Stimulated activated CD8-positive, alpha-beta memory T cell treated with anti-CD3 and anti-CD28 coated beads, Interleukin-7, amount 100 ng/mL, for 4 hours (primary cell): ENCODE results near the gene KCNA3.
"Not testable (repeated sequence)": the region's sequence is repeated elsewhere in the genome, so short reads cannot be mapped to it uniquely, and the experiment has no call there.

Experiments used
- DNase-seq, 2 donors: peaks; one replicate each; pipeline ENCODE4 v3.0.0-alpha.2; 2020; ENCODE audit warnings: low read depth in 2 of 2

KCNA3 gene

GRCh38 chr1:110680036-110680735 lies 5.4 kb upstream of the KCNA3 start:
- no peak for DNase-seq

- DNase-seq, result no peak
Measured at GRCh38 chr1:110677526-110677925, 2.8 kb upstream of the KCNA3 start.

DNA sequence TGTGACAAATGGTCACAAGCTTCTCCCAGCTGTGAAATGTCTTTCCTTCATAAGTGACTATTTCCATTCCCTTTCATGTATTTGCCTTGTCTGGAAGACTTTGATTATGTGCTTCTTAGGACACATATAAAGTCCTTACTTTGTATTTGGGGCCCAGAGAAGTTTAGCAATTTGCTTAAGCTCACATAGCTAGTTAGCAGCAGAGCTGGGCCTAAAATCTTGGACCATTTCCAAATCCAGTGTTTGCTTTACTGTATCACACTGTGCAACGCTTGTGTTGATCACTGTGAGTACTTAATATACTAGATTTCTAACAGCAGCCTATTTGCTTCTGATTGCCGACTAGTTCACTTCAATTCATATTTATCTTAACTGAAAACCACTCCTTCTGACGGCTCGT lies 2.2 kb upstream of the KCNA3 start:
- no peak for DNase-seq

- DNase-seq, result no peak
Measured at GRCh38 chr1:110675060-110675791, 486 bp upstream of the KCNA3 start.

GRCh38 chr1:110673805-110674336 lies 869 bp downstream of the KCNA3 start:
- no peak for DNase-seq

GRCh38 chr1:110673197-110673701 lies 1.5 kb downstream of the KCNA3 start:
- DNase-seq, result no peak

- DNase-seq, result no peak
Measured at GRCh38 chr1:110672753-110673108, 2.0 kb downstream of the KCNA3 start.

GRCh38 chr1:110672001-110672752 lies 2.6 kb downstream of the KCNA3 start:
- peak; percentile 52 to 77 for DNase-seq

DNA sequence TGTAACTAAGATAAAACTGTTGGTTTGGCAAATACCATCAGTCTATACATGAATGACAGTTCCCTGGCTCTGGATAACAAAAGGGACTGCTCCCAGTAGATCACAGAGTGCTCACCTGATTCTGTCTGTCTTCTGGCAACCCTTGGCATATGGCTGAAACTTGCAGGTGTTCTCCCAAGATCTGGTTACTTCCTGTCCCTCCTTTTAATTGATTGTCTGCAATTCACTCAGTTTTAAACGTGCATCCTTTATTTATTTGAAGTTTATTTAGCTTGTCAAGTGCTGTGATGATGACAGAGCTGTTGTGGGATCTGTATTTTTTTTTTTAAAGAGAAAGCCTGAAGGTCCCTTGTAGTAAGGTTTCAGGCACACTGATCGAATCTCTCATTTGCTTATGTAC lies 3.4 kb downstream of the KCNA3 start:
- DNase-seq, result no peak

GRCh38 chr1:110668549-110668948 lies 6.2 kb downstream of the KCNA3 start:
- no peak for DNase-seq

- DNase-seq, result no peak
Measured at GRCh38 chr1:110667776-110668175, 7.0 kb downstream of the KCNA3 start.

DNA sequence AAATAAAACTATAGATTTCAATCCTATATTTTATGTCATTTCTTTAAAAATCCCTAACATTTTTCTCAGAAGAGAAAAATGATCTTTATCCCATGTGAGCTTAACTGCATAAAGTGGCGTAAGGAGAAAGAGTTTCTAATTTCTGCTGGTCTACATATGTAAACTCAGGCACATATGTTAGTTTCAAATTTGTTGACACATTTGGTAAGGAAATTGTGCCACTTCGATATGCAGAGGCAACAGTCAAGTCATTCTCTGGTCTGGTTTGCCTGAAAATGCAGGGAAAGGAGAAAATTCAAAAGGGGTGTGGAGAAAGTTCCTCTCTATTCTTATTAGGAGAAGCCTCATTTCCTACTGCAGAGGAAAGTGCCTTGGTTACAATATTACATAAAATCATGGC lies 11.5 kb downstream of the KCNA3 start:
- no peak for DNase-seq

DNA sequence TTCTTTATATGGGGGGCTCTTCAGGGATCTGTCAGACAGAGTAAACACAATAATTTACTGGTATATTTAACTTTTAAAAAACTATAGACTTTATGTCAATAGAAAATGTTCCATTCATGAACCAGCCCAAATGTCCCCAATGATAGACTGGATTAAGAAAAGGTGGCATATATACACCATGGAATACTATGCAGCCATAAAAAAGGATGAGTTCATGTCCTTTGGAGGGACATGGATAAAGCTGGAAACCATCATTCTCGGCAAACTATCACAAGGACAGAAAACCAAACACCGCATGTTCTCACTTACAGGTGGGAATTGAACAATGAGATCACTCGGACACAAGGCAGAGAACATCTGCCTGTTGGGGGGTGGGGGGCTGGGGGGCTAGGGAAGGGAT lies 15.2 kb downstream of the KCNA3 start:
- DNase-seq, result not testable (repeated sequence)

DNA sequence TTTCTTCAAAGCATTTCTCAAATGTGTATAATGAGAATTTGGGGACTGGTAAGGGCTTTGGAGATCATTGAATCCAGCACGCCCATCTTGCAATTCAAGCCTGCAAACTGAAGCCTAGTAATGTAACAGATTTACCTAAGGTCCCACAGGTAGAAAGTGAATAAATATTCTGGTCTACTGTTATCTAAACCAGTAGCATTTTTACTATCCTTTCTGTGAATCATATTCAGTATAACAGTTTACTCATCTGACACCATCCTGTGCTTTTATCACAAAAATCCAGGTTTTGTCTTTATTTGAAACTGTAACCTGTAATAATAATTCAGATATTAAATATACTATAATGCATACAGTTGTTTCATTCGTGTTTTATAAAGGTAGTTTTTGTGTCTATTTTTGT lies 17.4 kb downstream of the KCNA3 start:
- no peak for DNase-seq

DNA sequence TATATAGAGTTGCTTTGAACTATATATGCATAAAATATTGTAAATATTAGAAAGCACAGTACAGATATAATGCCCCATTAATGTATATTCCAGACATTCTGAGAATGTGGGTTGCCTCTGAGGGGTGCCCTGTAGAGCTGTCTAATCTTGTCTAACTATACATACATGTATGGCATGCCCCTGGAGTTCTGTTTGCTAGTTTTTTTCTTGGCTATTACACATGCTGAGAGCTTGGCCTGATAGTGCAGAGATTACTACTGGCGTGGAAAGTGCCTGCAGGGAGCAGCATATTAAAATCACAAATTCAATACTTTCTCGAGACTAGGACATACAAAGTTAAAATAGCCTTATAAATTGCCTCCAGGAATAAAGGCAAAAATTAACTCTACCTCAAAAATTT lies 24.1 kb downstream of the KCNA3 start:
- no peak for DNase-seq

DNA sequence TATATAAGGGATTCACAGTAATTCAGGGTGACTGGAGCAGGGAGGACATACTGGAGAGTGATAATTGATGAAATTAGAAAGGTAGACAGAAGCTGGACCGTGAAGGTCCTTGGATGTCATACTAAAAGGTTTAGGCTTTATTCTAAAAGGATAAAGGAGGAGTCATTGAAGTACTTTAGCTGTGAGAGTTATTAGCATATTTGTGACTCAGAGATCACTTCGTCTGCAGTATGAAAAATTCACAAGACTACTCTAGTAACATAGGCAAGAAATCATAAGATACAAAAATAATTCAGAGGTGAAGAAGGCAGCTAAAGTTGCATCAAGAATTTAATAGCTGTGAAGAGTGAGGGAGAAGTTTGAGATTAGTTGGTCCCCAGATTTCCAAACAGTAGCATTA lies 26.3 kb downstream of the KCNA3 start:
- no peak for DNase-seq

- DNase-seq, result no peak
Measured at GRCh38 chr1:110647254-110647891, 27.4 kb downstream of the KCNA3 start.

GRCh38 chr1:110645821-110646735 lies 28.7 kb downstream of the KCNA3 start:
- DNase-seq, result no peak

- no peak for DNase-seq
Measured at GRCh38 chr1:110645211-110645610, 29.5 kb downstream of the KCNA3 start.

GRCh38 chr1:110643879-110644472 lies 30.8 kb downstream of the KCNA3 start:
- no peak for DNase-seq
